Ovary (tissue), 3 donors: ENCODE measurements around the gene MPLKIP.
"Not testable (repeated sequence)": the region's sequence is repeated elsewhere in the genome, so short reads cannot be mapped to it uniquely, and the experiment has no call there.

ENCODE experiments used
- CTCF ChIP-seq, 3 donors: fragments of 450-650 bp in 2 of 3; fragments of 200-600 bp in 1 of 3; IDR thresholded peaks; one replicate each; pipeline versions ENCODE4 v1.5.1 to v1.8.0; 2016 to 2022; ENCODE audit warnings: antibody characterized with exemption in 3 of 3, mild to moderate bottlenecking in 1 of 3
- EP300 ChIP-seq: sonication (generic); formaldehyde crosslinking; IDR thresholded peaks from one replicate; pipeline ENCODE4 v1.6.1; 2017; ENCODE audit warnings: antibody characterized with exemption
- POLR2A ChIP-seq: fragments of 450-650 bp; IDR thresholded peaks from one replicate; pipeline ENCODE4 v1.6.1; 2017; ENCODE audit warnings: antibody characterized with exemption, mild to moderate bottlenecking, moderate library complexity
- donor health status: DM: no; HTN: no; CAD: no.

DNA sequence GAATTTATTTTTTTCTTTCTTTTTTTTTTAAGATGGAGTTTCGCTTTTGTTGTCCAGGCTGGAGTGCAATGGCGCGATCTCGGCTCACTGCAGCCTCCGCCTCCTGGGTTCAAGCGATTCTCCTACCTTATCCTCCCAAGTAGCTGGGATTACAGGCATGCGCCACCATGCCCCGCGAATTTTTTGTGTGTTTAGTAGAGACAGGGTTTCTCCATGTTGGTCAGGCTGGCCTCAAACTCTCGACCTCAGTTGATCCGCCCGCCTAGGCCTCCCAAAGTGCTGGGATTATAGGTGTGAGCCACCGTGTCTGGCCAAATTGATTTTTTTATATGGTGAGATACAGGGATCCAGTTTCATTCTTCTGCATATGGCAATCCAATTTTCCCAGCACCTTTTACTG, 5.5 kb upstream of the MPLKIP start:
- not testable (repeated sequence) for TF ChIP-seq CTCF (IDR thresholded peaks at IDR 0.05); POLR2A; EP300
